ENCODE measurements around the gene OR52H1. TPM values are rescaled to one million over a fixed set of nuclear protein-coding genes. Genes with fewer than 3 reads are reported as not detected.

The OR52H1 gene
- total and polyA plus RNA-seq, 10 of the 15 experiments (the other 5 are each of a cell fraction or from before 2014, with no cell fraction given): 0.06 to 0.40 (median 0.23) TPM; not detected in 4

DNA sequence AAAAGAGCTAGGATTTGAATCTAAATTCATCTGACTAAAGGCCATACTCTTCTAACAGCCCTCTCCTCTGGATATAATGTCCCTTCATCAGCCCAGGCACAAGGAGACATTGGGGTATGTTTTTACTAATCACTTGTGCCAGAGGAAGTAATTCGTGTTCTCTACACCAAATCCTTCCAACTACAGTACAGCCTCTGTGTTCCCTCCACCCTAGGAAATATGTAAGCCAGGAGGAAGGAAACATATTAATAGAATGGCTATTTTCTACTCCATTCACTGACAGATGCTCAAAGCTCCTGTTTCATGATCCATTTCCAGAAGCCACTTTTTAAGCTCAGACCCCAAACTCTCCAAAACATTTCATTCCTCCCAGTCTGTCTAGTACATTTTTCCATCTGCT is 19.8 kb downstream of the OR52H1 start (continued):
- TF ChIP-seq, protein P1, sequence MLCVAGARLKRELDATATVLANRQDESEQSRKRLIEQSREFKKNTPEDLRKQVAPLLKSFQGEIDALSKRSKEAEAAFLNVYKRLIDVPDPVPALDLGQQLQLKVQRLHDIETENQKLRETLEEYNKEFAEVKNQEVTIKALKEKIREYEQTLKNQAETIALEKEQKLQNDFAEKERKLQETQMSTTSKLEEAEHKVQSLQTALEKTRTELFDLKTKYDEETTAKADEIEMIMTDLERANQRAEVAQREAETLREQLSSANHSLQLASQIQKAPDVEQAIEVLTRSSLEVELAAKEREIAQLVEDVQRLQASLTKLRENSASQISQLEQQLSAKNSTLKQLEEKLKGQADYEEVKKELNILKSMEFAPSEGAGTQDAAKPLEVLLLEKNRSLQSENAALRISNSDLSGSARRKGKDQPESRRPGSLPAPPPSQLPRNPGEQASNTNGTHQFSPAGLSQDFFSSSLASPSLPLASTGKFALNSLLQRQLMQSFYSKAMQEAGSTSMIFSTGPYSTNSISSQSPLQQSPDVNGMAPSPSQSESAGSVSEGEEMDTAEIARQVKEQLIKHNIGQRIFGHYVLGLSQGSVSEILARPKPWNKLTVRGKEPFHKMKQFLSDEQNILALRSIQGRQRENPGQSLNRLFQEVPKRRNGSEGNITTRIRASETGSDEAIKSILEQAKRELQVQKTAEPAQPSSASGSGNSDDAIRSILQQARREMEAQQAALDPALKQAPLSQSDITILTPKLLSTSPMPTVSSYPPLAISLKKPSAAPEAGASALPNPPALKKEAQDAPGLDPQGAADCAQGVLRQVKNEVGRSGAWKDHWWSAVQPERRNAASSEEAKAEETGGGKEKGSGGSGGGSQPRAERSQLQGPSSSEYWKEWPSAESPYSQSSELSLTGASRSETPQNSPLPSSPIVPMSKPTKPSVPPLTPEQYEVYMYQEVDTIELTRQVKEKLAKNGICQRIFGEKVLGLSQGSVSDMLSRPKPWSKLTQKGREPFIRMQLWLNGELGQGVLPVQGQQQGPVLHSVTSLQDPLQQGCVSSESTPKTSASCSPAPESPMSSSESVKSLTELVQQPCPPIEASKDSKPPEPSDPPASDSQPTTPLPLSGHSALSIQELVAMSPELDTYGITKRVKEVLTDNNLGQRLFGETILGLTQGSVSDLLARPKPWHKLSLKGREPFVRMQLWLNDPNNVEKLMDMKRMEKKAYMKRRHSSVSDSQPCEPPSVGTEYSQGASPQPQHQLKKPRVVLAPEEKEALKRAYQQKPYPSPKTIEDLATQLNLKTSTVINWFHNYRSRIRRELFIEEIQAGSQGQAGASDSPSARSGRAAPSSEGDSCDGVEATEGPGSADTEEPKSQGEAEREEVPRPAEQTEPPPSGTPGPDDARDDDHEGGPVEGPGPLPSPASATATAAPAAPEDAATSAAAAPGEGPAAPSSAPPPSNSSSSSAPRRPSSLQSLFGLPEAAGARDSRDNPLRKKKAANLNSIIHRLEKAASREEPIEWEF (IDR thresholded peaks at IDR 0.05; ENCODE audit: insufficient replicate concordance, low read depth, low read length): no peak
- TF ChIP-seq MYB (IDR thresholded peaks at IDR 0.05; ENCODE audit: borderline replicate concordance, low read depth, low read length) (no peak), NFYA (IDR thresholded peaks at IDR 0.05; ENCODE audit: borderline replicate concordance, low read depth, low read length) (no peak), TCF3 (IDR thresholded peaks at IDR 0.05; ENCODE audit: borderline replicate concordance, insufficient read depth, low read depth, low read length) (no peak), RBBP5 (conservative IDR thresholded peaks at IDR 0.05) (no peak), FOS (IDR thresholded peaks at IDR 0.05; ENCODE audit: borderline replicate concordance, extremely low read depth, insufficient read length) (no peak)

DNA sequence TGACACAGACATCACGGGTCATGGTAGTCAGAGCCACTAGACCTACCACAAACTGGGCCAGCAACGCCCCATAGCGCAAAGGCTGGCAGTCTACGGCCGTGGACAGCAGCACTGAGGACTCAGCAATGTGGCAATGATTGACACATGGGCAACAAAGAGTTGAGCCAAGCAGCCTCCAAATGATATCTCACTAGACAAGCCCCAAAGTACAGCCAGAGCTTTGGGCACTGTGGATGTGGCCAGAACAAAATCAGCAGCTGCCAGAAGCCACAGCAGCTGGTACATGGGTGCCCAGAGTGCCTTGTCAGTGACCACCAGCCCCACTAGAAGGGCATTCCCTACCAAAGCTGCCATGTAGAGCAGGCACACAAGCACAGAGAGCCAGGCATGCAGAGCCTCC is 20.6 kb downstream of the OR52H1 start:
- DNase-seq (ENCODE audit: low read depth, low spot score) (no peak), ATAC-seq (no peak), FAIRE-seq (no peak)
- no peak overlapping the region for H3K4me2 ChIP-seq (ENCODE audit: control insufficient read depth, insufficient read depth)
- H3K36me3 ChIP-seq (ENCODE audit: control insufficient read depth in 2 of 2, insufficient read depth in 2 of 2, low read length in 1 of 2): no peaks in the 10 kb centered on the region
- no peak overlapping the region for H3K27ac ChIP-seq (ENCODE audit: control insufficient read depth, insufficient read depth)
- H4K20me1 ChIP-seq (ENCODE audit: control insufficient read depth, insufficient read depth): no peaks in the 10 kb centered on the region
- intact Hi-C loops (cut with micrococcal nuclease; ENCODE audit: unreplicated experiment) (no loop called here), in situ Hi-C loops (cut with MboI) (no loop called here)
- SMC1A ChIA-PET (ENCODE audit: uncharacterized antibody, unreplicated experiment): interaction anchor here (1.0 kb wide), 1 partner anchor 13 kb away, joined by 3 read pairs; no protein-coding TSS in a partner anchor
- POLR2A ChIA-PET: no interaction called here
- CTCF ChIA-PET: no interaction called here
- no peaks in the 10 kb centered on the region; a peak in 1 of 4 replicates for H3K27me3 ChIP-seq (replicated peaks in 1 of 2; ENCODE audit: control insufficient read depth in 2 of 2, insufficient read depth in 2 of 2, low read length in 1 of 2)
- BruUV-seq (replicated peaks): no TSS peak
- no peak overlapping the region for H2AFZ ChIP-seq (ENCODE audit: control insufficient read depth, low read depth, low read length)
- no peaks in the 10 kb centered on the region for H3K9me3 ChIP-seq (replicated peaks; ENCODE audit: control insufficient read depth, insufficient read depth, low read length)
- TF ChIP-seq ZNF24 (IDR thresholded peaks at IDR 0.05): no peak
- no peak for TF ChIP-seq WRNIP1 (IDR thresholded peaks at IDR 0.05; ENCODE audit: borderline replicate concordance, low read depth, low read length)
- TF ChIP-seq EP300 (IDR thresholded peaks at IDR 0.05; ENCODE audit: borderline replicate concordance in 1 of 2, control insufficient read depth in 1 of 2, low read depth in 2 of 2, low read length in 2 of 2): no peak
- no peak for TF ChIP-seq SMARCA5 (IDR thresholded peaks at IDR 0.05)
- no peak for TF ChIP-seq ETV6 (conservative IDR thresholded peaks at IDR 0.05 in 1 of 2, IDR thresholded peaks at IDR 0.05 in 1 of 2; ENCODE audit: borderline replicate concordance in 1 of 2, low read depth in 1 of 2)
- TF ChIP-seq, protein P2, sequence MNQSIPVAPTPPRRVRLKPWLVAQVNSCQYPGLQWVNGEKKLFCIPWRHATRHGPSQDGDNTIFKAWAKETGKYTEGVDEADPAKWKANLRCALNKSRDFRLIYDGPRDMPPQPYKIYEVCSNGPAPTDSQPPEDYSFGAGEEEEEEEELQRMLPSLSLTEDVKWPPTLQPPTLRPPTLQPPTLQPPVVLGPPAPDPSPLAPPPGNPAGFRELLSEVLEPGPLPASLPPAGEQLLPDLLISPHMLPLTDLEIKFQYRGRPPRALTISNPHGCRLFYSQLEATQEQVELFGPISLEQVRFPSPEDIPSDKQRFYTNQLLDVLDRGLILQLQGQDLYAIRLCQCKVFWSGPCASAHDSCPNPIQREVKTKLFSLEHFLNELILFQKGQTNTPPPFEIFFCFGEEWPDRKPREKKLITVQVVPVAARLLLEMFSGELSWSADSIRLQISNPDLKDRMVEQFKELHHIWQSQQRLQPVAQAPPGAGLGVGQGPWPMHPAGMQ (IDR thresholded peaks at IDR 0.05; ENCODE audit: borderline replicate concordance): no peak
- no peak for TF ChIP-seq PML (IDR thresholded peaks at IDR 0.05; ENCODE audit: low read length)
- no peak for TF ChIP-seq CREB1 (IDR thresholded peaks at IDR 0.05; ENCODE audit: low read depth)
- TF ChIP-seq NR2C2 (IDR thresholded peaks at IDR 0.05; ENCODE audit: borderline replicate concordance, control insufficient read depth, insufficient read length, low read depth): no peak
- no peak for TF ChIP-seq CEBPB (IDR thresholded peaks at IDR 0.05; ENCODE audit: borderline replicate concordance in 1 of 2, low read depth in 2 of 2, low read length in 2 of 2)
- no peak for TF ChIP-seq FOXM1 (IDR thresholded peaks at IDR 0.05; ENCODE audit: low read depth, low read length)
- no peak overlapping the region for H3K9ac ChIP-seq (ENCODE audit: control insufficient read depth, insufficient read depth, low read length)
- H3K79me2 ChIP-seq (ENCODE audit: control insufficient read depth, insufficient read depth, low read length): no peaks in the 10 kb centered on the region
- RAD21 ChIA-PET (ENCODE audit: unreplicated experiment): no interaction called here
- 42% methylated on average over 5 of the region's 5 CpGs for WGBS (ENCODE audit: insufficient coverage, insufficient replicate concordance, low lambda C conversion rate, missing lambda C conversion rate)
- no peak overlapping the region for H3K4me3 ChIP-seq
- no peaks in the 10 kb centered on the region for H3K4me1 ChIP-seq (ENCODE audit: control insufficient read depth, insufficient read depth, low read length)
